ENCODE data around the gene SPATA13.

- TF ChIP-seq CTCF (IDR thresholded peaks at IDR 0.05) (no peak), POLR2A (IDR thresholded peaks at IDR 0.05) (no peak)
Observed at GRCh38 chr13:24185591-24186232, 25.2 kb downstream of the SPATA13 start.
